ENCODE measurements around the gene STXBP5L.

STXBP5L gene

GRCh38 chr3:120982608-120983320 is 74.8 kb downstream of the STXBP5L start:
- TF ChIP-seq, protein P1, sequence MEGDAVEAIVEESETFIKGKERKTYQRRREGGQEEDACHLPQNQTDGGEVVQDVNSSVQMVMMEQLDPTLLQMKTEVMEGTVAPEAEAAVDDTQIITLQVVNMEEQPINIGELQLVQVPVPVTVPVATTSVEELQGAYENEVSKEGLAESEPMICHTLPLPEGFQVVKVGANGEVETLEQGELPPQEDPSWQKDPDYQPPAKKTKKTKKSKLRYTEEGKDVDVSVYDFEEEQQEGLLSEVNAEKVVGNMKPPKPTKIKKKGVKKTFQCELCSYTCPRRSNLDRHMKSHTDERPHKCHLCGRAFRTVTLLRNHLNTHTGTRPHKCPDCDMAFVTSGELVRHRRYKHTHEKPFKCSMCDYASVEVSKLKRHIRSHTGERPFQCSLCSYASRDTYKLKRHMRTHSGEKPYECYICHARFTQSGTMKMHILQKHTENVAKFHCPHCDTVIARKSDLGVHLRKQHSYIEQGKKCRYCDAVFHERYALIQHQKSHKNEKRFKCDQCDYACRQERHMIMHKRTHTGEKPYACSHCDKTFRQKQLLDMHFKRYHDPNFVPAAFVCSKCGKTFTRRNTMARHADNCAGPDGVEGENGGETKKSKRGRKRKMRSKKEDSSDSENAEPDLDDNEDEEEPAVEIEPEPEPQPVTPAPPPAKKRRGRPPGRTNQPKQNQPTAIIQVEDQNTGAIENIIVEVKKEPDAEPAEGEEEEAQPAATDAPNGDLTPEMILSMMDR (IDR thresholded peaks at IDR 0.05; ENCODE audit: low read depth, low read length): no peak
- no peak for TF ChIP-seq MYC (IDR thresholded peaks at IDR 0.05; ENCODE audit: low read depth, low read length)
- TF ChIP-seq POLR2A (IDR thresholded peaks at IDR 0.05; ENCODE audit: extremely low read depth, insufficient read length): no peak
- no peak for TF ChIP-seq MAX (IDR thresholded peaks at IDR 0.05; ENCODE audit: low read depth, low read length)
- no peak for DNase-seq (ENCODE audit: low read depth)
- H3K4me3 ChIP-seq (ENCODE audit: low read depth, low read length): no peak overlapping the region

DNA sequence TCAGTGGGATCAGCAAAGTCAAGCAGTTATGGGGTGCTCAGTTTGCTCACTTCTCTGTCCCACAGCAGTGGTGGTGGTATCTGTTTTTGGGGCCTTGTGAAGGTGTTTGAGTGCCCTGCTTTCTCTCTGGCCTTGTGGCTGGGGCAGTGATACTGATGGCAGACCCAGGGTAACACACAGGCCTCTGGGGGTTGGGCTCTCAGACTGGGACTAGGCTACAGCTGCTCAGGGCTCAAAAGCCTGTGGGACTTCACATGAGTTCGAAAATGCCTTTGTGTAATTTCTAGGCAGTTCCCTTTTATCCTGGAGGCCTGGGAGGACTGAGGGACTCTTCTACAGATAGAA is 75.3 kb downstream of the STXBP5L start:
- DNase-seq (ENCODE audit: low read depth): no peak
- no peak for TF ChIP-seq MAX (IDR thresholded peaks at IDR 0.05; ENCODE audit: low read depth, low read length)
- no peak for TF ChIP-seq POLR2A (IDR thresholded peaks at IDR 0.05; ENCODE audit: extremely low read depth, insufficient read length)
- TF ChIP-seq, protein P1 (IDR thresholded peaks at IDR 0.05; ENCODE audit: low read depth, low read length): no peak
- TF ChIP-seq MYC (IDR thresholded peaks at IDR 0.05; ENCODE audit: low read depth, low read length): no peak
- no peak overlapping the region for H3K4me3 ChIP-seq (ENCODE audit: low read depth, low read length)

DNA sequence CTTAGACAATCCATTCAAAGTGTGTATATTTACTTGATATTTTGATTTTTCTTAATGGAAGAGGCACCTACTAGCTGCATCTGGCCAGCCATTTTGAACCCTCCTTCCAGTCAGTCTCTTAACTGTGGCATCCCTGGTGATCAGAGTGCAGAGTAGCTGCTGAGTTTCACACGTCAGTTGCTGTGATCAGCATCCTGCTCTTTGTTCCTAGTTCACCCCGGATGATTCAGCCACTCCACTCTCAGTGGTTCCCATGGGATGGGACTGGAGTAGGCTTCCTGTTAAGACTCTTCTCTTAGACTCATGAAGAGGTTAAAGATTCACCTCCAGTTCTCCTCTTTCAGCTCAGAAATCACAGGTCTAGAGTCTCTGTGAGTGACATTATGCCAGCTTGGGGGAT is 75.8 kb downstream of the STXBP5L start:
- TF ChIP-seq MYC (IDR thresholded peaks at IDR 0.05; ENCODE audit: low read depth, low read length) (no peak), POLR2A (IDR thresholded peaks at IDR 0.05; ENCODE audit: extremely low read depth, insufficient read length) (no peak), MAX (IDR thresholded peaks at IDR 0.05; ENCODE audit: low read depth, low read length) (no peak)
- TF ChIP-seq, protein P1 (IDR thresholded peaks at IDR 0.05; ENCODE audit: low read depth, low read length): no peak
- H3K4me3 ChIP-seq (ENCODE audit: low read depth, low read length): no peak overlapping the region
- no peak for DNase-seq (ENCODE audit: low read depth)

DNA sequence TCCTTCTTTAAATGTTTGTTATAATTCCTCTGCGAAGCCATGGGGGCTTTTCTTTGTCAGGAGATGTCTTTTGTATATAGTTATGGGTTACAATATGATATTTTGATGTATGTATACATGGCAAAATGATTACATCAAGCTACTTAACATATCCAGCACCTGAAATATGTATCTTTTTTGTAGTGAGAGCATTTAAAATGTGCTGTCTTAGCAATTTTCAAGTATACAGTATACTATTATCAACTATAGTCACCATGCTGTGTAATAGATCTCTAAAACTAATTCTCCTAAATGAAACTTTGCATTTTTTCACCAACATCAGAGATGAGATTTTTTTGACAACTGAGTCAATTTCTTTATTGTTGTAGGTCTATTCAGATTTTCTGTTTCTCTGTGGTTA is 77.2 kb downstream of the STXBP5L start:
- TF ChIP-seq, protein P1 (IDR thresholded peaks at IDR 0.05; ENCODE audit: low read depth, low read length): no peak
- TF ChIP-seq MYC (IDR thresholded peaks at IDR 0.05; ENCODE audit: low read depth, low read length) (no peak), MAX (IDR thresholded peaks at IDR 0.05; ENCODE audit: low read depth, low read length) (no peak), POLR2A (IDR thresholded peaks at IDR 0.05; ENCODE audit: extremely low read depth, insufficient read length) (no peak)
- DNase-seq (ENCODE audit: low read depth): no peak
- no peak overlapping the region for H3K4me3 ChIP-seq (ENCODE audit: low read depth, low read length)

GRCh38 chr3:120988994-120989393 is 81.0 kb downstream of the STXBP5L start:
- H3K4me3 ChIP-seq (ENCODE audit: low read depth, low read length): no peak overlapping the region
- TF ChIP-seq MAX (IDR thresholded peaks at IDR 0.05; ENCODE audit: low read depth, low read length): no peak
- TF ChIP-seq POLR2A (IDR thresholded peaks at IDR 0.05; ENCODE audit: extremely low read depth, insufficient read length): no peak
- no peak for TF ChIP-seq MYC (IDR thresholded peaks at IDR 0.05; ENCODE audit: low read depth, low read length)
- TF ChIP-seq, protein P1 (IDR thresholded peaks at IDR 0.05; ENCODE audit: low read depth, low read length): no peak
- DNase-seq (ENCODE audit: low read depth): no peak

All from NB4 (cell line).